T-helper 9 cell (primary cell): ENCODE data around the gene NEURL4.
"Not testable (repeated sequence)": the region's sequence is repeated elsewhere in the genome, so short reads cannot be mapped to it uniquely, and the experiment has no call there.

ENCODE experiments used
- DNase-seq: peaks from one replicate; pipeline ENCODE4 v3.0.0-alpha.2; 2020

The NEURL4 gene

GRCh38 chr17:7346761-7347614, 17.9 kb upstream of the NEURL4 start:
- DNase-seq: no peak

DNA sequence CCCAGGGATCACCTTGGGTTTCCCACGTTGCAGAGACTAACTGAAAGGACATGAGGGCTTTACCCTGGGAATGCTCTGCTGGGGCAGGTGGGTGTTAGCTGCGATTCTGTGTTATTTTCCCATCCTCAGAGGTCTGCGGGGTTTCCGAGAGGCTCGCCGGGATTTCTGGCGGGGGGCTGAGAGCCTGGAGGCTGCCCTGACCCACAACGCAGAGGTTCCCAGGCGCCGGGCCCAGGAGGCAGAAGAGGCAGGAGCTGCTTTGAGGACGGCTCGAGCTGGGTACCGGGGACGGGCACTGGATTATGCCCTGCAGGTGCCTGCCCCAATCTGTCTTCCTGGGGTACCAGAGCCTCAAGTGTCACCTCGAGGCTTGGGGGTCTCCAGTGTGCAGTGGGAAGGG, 14.1 kb upstream of the NEURL4 start:
- DNase-seq: no peak

GRCh38 chr17:7341842-7342241, 12.7 kb upstream of the NEURL4 start:
- DNase-seq: no peak

- DNase-seq: no peak
Measured at GRCh38 chr17:7340179-7340578, 11.0 kb upstream of the NEURL4 start.

GRCh38 chr17:7337600-7337999, 8.5 kb upstream of the NEURL4 start:
- DNase-seq: not testable (repeated sequence)

- peak; percentile 79 for DNase-seq
Measured at GRCh38 chr17:7336240-7337175, 7.4 kb upstream of the NEURL4 start, which contains the start of gene ACAP1. TSS of gene ACAP1 (plus strand) at chr17:7336529. CDS start at chr17:7336735, 206 bp downstream.

GRCh38 chr17:7335765-7336164, 6.6 kb upstream of the NEURL4 start:
- not testable (repeated sequence) for DNase-seq

- no peak for DNase-seq
Measured at GRCh38 chr17:7334938-7335538, 5.9 kb upstream of the NEURL4 start.

- not testable (repeated sequence) for DNase-seq
Measured at GRCh38 chr17:7332600-7333069, 3.5 kb upstream of the NEURL4 start.

- DNase-seq: no peak
Measured at GRCh38 chr17:7332111-7332510, 3.0 kb upstream of the NEURL4 start.

GRCh38 chr17:7330638-7331015, 1.5 kb upstream of the NEURL4 start:
- no peak for DNase-seq

- DNase-seq: peak; percentile 75
Measured at GRCh38 chr17:7329997-7330637, 982 bp upstream of the NEURL4 start.

DNA sequence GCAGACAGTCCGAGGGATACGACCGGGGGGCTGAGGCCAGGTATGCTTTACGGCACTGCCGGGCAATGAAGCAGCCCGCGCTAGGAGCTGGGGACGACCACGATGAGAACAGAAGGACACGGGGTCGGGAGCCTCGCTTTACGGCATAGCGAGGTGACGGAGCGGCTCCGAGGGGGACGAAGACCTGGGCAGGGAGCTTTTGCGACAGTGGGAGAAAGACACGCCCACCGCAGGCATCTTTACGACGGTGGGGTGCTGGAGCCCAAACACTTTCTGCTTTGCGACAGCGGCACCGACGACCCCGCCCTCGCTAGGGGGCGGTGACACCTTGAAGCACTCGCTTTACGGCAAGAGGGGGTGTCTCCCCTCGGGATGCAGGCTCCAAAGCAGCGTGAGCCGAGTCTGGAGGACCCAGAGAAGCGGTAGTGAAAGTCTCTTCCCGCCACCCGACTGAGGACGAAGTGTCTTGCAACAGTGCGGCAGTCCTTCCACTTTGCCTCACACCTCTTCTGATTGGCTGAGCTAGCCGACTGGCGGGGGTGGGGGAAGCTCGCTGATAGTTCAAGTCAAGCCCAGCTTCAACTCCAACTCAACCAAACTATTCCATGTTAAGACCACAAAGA, 350 bp upstream of the NEURL4 start:
- DNase-seq: peak; percentile 91

DNA sequence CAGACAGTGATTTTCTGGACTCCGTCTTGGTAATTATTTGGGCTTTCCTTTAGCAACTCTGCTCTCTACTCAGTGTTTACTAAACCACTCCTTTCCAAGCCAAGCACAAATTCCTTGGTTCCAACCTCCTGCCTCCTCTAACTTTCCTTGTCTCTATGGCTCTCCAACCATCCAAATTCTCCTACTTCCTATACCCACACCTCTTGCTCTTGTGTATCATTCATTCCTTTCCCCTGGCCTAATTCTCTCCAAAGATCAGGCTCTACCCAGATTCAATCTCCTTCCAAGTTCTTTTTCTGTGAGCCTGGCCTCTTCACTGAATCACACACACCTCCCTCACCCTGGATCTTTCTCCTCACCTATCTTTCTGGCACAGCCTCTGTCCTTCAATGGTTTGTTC, 1.1 kb downstream of the NEURL4 start:
- no peak for DNase-seq

DNA sequence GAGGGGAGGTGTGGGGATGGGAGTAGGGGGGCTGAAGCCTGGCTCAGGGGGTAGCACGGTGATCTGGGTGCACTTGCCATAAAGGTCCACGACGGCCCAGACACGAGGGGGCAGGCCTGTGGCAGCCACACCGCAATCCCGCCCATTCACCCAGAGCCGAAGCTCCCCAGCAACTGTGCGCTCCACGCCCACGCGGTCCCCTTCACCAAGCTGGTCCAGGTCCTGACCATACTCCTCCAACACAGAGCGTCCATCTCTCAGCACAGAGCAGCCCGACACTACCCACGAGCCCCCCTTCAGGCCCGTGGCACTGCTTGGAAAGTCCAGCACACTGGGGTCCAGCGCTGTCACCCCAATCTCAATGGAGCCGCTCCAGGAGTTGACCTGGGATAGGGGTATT, 1.6 kb downstream of the NEURL4 start:
- no peak for DNase-seq

GRCh38 chr17:7327056-7327455, 2.1 kb downstream of the NEURL4 start:
- no peak for DNase-seq

DNA sequence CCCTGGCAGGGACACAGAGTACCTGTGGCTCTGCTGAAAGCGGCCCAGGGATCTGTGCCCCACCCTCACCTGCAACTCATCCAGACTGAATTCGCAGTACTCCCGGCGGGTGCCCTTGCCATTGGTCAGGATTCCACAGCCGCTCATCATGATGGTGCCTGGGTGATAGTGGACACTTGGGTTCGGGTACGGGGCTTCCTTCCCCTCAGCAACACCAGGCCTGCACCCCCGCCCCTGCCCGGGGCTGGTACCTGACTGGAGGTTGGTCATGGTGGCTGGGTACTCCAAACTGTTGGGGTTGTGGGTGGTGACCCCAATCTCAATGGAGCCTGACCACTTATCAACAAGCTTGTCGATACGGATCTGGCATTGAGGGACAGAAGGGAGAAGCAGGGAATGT, 2.9 kb downstream of the NEURL4 start:
- no peak for DNase-seq

GRCh38 chr17:7325031-7325528, 4.1 kb downstream of the NEURL4 start:
- no peak for DNase-seq

GRCh38 chr17:7324438-7324779, 4.7 kb downstream of the NEURL4 start:
- DNase-seq: no peak

GRCh38 chr17:7323731-7324437, 5.3 kb downstream of the NEURL4 start:
- peak; percentile 66 for DNase-seq

GRCh38 chr17:7322520-7323194, 6.5 kb downstream of the NEURL4 start:
- DNase-seq: no peak
